Measurements from ENCODE around the gene CBY3. TPM values are rescaled to one million over a fixed set of nuclear protein-coding genes. Genes with fewer than 3 reads are reported as not detected.
"Not testable (repeated sequence)": the region's sequence is repeated elsewhere in the genome, so short reads cannot be mapped to it uniquely, and the experiment has no call there.

The CBY3 gene
- not detected in 2 replicates for total RNA-seq (2014; rRNA removed; shearing (Covaris generic))

DNA sequence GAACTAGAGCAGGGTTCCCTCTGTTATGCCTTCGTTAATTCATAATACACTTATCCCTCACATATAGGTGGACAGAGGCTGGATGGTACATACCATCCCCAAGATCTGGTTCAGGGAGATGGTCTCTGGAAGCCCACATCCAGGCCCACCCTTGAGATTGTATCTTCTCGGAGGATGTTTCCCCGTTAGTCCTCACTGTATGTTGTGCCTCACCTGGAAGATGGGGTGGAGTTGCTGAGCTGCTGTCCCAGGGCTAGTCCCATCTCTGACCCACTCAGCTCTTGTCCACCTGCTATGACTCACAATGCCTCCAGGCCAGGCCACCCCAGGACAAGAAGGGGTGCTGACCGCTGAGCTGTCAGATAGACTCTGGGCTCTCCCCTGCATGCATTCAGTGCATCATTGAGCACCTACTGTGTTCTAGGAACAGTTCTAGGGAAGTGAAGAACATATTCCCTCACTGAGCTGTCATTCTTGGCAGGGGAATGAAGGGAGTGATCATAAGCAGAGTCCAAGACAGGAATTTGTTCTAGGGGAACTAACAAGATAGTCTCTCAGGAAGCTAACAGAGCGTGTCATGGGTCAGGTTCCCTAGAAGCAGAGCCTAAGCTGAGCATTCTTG, at the start of gene CBY3:
TSS of gene CBY3 (minus strand) at position 255 of the 622 bp plus-strand sequence. CDS start at position 139, 116 bp downstream.
- no peak for DNase-seq (ENCODE audit: low read depth)

GRCh38 chr5:179730356-179730755, 49.5 kb upstream of the CBY3 start:
- no peak for DNase-seq (ENCODE audit: low read depth)

GRCh38 chr5:179729727-179730126, 48.9 kb upstream of the CBY3 start:
- no peak for DNase-seq (ENCODE audit: low read depth)

DNA sequence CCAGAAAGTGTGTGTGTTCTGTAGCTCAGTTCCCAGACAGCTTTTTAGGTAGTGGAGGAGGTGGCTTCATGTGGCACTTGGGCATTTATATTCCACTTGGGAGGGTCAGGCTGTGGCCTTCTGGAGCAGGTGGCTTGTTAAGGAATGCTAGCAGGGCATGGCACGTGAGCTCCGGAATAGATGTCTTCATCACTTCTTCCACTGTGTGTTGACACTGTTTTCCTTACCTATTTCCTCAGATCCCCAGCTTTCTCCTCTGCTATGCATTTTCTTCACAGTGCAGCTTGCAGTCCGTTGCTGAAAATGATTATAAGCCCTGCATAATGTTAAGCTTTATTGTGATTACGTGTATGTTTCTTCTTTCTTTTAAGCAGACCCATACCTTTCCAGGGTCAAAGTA, 48.5 kb upstream of the CBY3 start:
- DNase-seq (ENCODE audit: low read depth), result no peak

DNA sequence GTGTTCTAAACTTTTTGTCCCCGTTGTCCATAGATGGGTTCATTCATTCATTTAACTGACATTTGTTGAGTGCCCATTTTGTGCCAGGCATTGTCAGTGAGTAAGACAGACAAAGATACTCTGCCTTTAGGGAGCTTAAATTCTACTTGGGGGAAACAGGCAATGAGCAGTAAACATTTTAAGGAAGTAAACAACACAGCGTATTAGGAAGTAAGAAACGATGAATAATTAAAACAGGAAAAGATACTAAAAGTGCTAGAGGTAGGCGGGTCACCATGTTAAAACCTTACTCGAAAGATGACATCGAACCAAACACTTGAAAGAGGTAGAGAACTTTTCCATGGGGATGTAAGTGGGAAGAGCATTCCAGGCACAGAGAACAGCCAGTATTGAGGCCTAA, 46.3 kb upstream of the CBY3 start:
- no peak for DNase-seq (ENCODE audit: low read depth)

GRCh38 chr5:179724163-179724562, 43.3 kb upstream of the CBY3 start:
- DNase-seq (ENCODE audit: low read depth), result no peak

DNA sequence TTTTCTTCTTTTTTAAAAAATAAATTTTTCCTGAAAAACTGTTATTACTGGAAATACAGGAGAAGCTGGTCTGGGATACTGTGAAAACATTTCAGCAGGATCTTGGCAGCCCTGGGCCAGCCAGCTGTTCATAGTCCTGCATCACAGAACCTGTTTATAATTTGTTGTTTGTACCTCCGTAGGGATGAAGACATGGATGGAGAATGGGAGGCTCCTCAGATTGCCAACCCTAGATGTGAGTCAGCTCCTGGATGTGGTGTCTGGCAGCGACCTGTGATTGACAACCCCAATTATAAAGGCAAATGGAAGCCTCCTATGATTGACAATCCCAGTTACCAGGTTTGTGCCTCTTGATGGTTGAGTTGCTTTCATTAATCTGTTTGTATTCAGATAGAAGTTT, 39.4 kb upstream of the CBY3 start:
- DNase-seq (ENCODE audit: low read depth), result no peak

DNA sequence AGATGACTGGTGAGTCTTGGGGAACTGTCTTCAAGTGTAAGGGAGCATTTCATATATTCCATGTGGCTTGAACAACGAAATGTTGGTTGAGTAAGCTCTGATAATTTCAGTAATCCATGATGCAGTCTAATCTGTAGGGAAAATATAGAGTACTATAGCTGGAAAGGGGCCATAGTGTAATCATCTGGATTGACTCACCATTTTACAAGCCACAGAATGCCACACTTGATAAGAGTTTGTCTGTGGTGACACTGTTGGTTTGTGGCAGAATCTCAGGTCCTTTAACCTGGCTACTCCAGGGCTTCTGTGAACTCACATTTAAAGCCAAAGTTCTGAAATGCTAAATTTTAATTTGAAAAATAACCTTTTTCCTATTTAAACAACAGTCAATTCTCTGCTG, 35.5 kb upstream of the CBY3 start:
- no peak for DNase-seq (ENCODE audit: low read depth)

DNA sequence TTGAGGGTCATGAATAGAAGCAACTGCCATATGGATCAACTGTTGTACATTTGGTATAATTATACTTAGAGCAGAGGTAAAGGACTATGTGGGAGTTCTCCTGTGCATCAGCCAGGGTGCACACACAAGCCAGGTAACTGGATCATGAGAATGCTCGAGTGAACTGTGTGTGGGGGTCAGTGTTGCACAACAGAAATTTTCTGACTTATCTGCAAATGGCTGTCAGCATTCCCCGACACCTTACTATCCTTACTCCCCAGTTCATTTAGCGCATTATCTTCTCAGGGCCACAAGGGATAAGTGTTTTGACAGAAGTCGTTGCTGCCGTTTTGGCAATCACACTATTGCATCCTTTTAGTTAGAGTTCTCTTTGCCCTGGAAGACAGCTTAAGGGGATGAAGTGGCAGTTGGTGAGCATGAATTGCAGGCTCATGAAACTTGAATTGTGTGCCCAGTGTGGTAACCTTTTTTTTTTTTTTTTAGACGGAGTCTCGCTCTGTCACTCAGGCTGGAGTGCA, 19.6 kb upstream of the CBY3 start:
- no peak for DNase-seq (ENCODE audit: low read depth)

DNA sequence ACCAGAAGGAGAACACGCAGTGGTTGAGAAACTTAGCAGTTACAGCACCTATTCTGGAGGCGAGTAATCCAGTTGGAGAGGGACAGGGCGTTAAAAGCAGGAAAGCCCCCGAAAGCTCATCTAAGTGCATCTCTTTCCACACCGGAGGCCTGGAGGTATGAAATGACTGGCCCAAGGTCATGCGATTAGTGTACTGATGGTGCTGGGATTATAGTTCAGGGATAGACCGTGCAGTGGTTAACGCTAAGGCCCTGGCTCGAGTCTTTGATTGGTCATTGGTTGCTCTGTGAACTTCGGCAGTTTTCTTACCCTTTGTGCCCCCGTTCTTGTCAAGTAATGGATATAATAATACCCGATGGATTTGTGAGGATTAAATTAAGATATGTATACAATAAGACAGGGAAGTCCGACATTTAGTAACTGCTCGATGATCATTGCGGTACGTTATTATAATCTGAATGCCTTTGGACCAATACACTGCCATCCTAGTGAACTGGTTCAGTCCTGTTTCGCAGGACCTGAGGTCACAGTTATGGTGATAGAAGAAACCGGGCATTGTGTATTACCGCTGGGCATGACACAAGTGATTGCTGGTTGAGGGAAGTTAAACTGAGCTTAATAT, 18.9 kb upstream of the CBY3 start:
- peak; percentile 22 for DNase-seq (ENCODE audit: low read depth)

DNA sequence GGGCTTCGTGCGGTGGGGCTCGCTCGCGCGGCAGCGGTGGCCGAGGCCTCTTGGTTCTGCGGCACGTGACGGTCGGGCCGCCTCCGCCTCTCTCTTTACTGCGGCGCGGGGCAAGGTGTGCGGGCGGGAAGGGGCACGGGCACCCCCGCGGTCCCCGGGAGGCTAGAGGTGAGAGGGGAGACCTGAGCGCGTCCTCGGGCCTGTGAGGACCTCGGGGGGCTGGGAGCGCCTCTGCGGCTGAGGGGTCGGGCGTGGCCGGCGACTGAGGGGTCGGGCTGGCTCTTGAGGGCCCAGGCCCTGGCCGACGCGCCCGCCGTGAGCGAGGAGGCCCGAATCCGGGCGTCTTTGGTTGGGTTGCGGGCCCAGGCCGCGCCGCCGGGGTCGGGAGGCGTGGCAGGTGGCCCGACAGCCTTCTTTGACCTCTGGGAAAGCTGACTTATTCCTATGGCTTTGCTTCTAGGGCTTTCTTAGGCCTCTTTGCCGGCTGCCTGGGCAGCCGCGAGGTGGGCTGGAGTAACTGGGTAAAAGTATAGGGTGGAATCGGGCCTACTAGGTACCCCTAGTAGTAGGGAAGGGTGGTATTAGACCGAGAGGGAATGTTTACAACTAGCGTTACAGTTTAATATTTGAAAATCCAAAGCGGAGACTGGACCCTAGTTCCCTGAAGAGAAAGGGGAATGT, 18.2 kb upstream of the CBY3 start, which contains the start of gene CANX:
TSS of gene CANX (plus strand) at position 33 of the 681 bp plus-strand sequence. CDS start 6,715 bp downstream, outside the sequence.
- DNase-seq (ENCODE audit: low read depth), result no peak

GRCh38 chr5:179697993-179698934, 17.4 kb upstream of the CBY3 start:
- DNase-seq (ENCODE audit: low read depth), result peak; percentile 100

GRCh38 chr5:179697543-179697942, 16.7 kb upstream of the CBY3 start:
- not testable (repeated sequence) for DNase-seq (ENCODE audit: low read depth)

DNA sequence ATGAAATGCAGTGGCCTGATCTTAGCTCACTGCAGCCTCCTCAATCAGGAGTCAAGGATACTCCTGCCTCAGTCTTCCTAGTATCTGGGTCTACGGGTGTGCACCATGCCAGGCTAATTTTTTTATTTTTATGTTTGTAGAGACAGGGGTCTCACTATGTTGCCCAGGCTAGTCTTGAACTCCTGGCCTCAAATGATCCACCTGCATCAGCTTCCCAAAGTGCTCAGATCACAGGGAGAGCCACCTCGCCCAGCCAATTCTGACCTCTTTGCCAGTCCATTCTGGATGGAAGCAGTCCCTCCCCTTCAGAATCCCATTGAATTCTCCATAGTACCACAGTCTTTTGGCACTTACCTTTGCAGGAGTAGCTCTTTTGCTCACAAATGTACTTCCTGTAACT, 16.3 kb upstream of the CBY3 start:
- DNase-seq (ENCODE audit: low read depth), result no peak

- DNase-seq (ENCODE audit: low read depth), result no peak
These were observed 15.8 kb upstream of the CBY3 start for GRCh38 chr5:179696603-179697002.

DNA sequence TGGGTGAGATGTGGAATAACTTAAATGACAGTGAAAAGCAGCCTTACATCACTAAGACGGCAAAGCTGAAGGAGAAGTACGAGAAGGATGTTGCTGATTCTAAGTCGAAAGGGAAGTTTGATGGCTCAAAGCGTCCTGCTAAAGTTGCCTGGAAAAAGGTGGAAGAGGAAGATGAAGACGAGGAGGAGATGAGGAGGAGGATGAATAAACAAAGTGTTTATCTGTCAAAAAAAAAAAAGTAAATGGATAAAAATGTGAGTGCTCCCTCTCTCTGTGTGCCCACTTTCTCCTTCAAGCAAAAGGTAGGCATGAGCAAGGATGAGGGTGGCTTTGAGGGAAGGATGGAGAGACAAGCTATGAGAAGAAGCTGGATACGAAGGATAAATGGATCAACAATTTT, 13.7 kb upstream of the CBY3 start:
- DNase-seq (ENCODE audit: low read depth), result no peak

- not testable (repeated sequence) for DNase-seq (ENCODE audit: low read depth)
These were observed 8.4 kb upstream of the CBY3 start for GRCh38 chr5:179689212-179689611.

DNA sequence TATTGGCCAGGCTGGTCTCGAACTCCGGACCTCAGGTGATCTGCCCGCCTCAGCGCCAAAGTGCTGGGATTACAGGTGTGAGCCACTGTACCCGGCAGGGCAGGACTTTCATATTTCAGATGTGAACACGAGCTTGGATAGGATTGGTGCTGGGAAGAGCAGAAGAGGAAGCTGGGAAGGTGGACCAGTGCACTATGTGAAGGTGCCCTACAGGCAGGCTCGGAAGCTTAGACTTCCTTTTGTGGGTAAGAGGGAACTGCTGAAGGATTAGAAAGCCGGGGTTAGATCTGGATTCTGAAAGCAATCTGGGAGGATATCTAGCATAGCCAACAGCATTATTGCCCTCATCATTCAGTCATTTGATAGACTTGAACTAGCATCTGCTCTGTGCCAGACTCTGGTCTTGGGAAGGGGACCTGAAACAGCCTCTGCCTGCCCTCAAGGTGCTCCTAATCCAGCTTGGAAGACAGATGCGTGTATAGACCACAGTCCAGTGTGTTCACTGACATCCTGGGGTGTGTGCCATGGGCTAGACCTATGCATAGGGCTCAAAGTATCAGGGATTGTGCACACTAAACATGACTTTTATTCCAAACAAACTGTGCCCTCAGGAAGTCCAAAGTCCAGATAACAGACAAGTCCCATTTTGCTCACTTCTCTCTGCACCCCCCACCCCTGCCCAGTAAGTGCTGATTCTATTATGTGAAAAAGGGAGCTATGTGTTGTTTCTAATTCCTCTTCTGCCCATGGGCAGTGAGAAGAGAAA, 637 bp downstream of the CBY3 start:
- DNase-seq (ENCODE audit: low read depth), result no peak

DNA sequence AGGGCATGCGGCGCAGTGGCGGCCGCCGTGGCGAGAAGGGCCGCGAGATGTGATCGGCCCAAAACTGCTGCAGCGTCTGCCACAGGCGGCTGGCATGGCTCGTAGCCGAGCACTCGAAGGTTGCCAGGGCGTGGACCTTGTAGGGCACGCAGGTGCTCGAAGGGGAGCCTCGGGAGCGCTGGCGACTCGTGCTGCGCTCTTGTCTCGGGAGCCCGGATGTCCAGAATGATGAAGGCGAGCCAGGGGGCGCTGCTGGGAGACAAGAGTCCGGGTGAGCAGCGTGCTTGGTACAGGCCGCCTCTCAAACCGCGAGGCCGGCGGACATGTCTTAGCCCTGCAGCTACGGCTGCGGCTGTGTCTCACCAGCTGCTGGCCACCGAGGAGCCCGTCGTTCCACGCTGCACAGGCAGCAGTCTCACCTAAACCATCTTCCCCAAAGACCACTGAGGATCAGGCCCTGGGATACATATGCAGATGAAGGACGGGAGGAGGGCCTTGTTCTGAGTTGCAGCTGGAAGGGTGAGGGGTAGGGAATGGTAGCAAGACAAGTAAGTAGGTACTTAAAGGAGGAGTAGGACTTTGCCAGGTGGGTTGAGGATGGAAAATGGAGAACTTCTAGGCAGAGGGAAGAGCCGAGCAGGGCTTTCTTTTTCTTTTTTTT, 1.7 kb downstream of the CBY3 start:
- no peak for DNase-seq (ENCODE audit: low read depth)
